ENCODE results near the gene SSB.
A peak's percentile ranks its signal among the peaks of the same experiment; 100 is the strongest.
"Not testable (repeated sequence)": the region's sequence is repeated elsewhere in the genome, so short reads cannot be mapped to it uniquely, and the experiment has no call there.

SSB gene

GRCh38 chr2:169782513-169782912, 16.2 kb upstream of the SSB start:
- no peak for DNase-seq

- DNase-seq, result no peak
Measured at GRCh38 chr2:169790581-169790980, 8.1 kb upstream of the SSB start.

GRCh38 chr2:169795181-169795580, 3.5 kb upstream of the SSB start:
- no peak for DNase-seq

GRCh38 chr2:169796441-169796840, 2.2 kb upstream of the SSB start:
- no peak for DNase-seq

- no peak for DNase-seq
Measured at GRCh38 chr2:169797601-169798000, 1.1 kb upstream of the SSB start.

GRCh38 chr2:169798397-169798717, 314 bp upstream of the SSB start:
- no peak for DNase-seq

GRCh38 chr2:169803480-169803879, 4.8 kb downstream of the SSB start:
- DNase-seq, result no peak

GRCh38 chr2:169806586-169806985, 7.9 kb downstream of the SSB start:
- no peak for DNase-seq

- DNase-seq, result no peak
Measured at GRCh38 chr2:169808221-169808620, 9.6 kb downstream of the SSB start.

- no peak for DNase-seq
Measured at GRCh38 chr2:169815849-169816248, 17.2 kb downstream of the SSB start.

GRCh38 chr2:169816961-169817360, 18.3 kb downstream of the SSB start:
- not testable (repeated sequence) for DNase-seq

- DNase-seq, result not testable (repeated sequence)
Measured at GRCh38 chr2:169817369-169817768, 18.7 kb downstream of the SSB start.

- DNase-seq, result no peak
Measured at GRCh38 chr2:169818241-169818640, 19.6 kb downstream of the SSB start.

GRCh38 chr2:169819106-169819505, 20.4 kb downstream of the SSB start:
- no peak for DNase-seq

GRCh38 chr2:169820101-169820500, 21.4 kb downstream of the SSB start:
- DNase-seq, result not testable (repeated sequence)

GRCh38 chr2:169822036-169822435, 23.4 kb downstream of the SSB start:
- DNase-seq, result no peak

GRCh38 chr2:169822785-169823392, 24.2 kb downstream of the SSB start:
- DNase-seq, result no peak

- no peak for DNase-seq
Measured at GRCh38 chr2:169823996-169824372, 25.3 kb downstream of the SSB start.

- peak; percentile 36 for DNase-seq
Measured at GRCh38 chr2:169824373-169825333, 26.0 kb downstream of the SSB start, which contains the start of gene METTL5. METTL5 (minus strand) TSS chr2:169824905; CDS start chr2:169824597, 308 bp downstream.

GRCh38 chr2:169827272-169828140, 28.8 kb downstream of the SSB start, which contains the start of gene UBR3:
UBR3 (plus strand) TSS chr2:169827454; CDS start chr2:169827508, 54 bp downstream.
- peak; percentile 77 for DNase-seq

GRCh38 chr2:169828141-169828811, 29.6 kb downstream of the SSB start:
- no peak for DNase-seq

GRCh38 chr2:169834401-169834800, 35.7 kb downstream of the SSB start:
- no peak for DNase-seq
